ENCODE data around the gene GPX5.
"Not testable (repeated sequence)": the region's sequence is repeated elsewhere in the genome, so short reads cannot be mapped to it uniquely, and the experiment has no call there.

Gene GPX5, protein sequence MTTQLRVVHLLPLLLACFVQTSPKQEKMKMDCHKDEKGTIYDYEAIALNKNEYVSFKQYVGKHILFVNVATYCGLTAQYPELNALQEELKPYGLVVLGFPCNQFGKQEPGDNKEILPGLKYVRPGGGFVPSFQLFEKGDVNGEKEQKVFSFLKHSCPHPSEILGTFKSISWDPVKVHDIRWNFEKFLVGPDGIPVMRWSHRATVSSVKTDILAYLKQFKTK

DNA sequence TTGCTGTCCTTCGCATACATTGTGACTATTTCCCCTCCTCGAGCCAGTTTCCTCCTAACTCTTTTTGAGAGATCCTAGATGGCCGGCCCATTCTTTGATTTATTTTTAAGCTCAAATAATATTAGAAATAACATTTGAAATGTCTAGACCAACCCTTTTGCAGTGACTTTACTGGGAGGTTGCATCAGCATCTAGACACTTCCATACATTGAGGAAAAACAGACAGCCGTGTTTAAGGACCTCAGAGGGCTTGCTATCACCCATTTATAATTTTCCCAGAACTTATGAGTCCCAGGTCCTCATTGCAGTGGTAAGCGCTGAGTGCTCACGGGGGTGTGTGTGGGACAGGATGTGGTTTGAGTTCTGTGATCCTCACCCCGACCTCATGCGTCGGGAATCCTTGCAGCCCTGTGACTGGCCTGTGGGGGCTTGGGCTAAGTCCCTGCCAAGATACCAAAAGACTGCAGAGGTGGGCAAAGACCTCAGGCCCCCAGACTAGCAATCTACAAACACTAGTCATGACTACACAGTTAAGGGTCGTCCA lies at the start of gene GPX5:
Gene GPX5 (plus strand): TSS at position 386 of the 544 bp plus-strand sequence. CDS start 133 bp downstream, at position 519.
- no peak for DNase-seq

DNA sequence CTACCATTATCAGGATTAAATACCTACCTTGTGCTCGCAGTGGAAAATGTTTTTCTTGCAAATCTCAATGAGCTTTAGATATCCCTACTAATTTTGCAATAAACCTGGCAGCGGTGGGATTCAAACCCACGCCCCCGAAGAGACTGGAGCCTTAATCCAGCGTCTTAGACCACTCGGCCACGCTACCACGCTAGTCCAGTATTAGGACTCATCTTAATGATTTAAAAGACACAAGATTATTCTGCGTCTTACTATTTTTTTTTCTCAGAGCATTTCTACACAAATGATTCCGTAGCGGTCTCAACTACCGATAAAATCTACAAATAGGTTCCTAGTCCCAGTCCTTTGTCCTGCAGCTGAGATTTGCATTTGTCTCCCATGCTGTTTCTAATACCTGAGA lies 47.2 kb upstream of the GPX5 start:
- no peak for DNase-seq

DNA sequence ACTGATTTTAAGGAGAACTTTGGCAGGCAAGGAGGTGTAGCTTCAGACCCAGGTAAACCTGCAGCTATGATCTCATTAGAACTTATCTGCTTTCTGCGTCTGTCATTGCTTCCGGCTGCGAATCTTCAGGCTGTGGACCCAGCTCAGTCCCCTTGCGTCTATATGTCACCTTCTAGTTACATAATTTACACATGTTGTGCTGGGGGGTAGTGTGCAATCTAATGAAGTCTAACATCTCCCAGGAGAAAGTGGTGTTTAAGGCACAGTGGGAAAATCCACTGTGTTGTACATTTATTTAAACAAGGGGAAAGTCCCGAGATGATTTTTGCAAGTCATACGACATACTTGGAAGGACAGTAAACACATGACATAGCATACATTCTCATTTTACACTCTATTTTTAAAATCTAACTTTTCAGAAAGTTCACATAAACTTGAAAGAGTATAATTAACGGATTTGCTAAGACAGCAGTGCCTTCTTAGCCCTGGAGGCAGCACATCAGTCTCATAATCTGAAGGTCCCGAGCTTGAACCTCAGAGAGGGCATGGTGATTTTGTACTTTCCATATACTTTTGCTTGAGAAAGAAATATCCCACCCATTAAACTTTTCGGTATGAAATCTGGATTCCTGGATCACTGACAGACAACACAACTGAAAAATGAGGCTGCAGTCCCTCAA lies 45.3 kb upstream of the GPX5 start:
- no peak for DNase-seq

DNA sequence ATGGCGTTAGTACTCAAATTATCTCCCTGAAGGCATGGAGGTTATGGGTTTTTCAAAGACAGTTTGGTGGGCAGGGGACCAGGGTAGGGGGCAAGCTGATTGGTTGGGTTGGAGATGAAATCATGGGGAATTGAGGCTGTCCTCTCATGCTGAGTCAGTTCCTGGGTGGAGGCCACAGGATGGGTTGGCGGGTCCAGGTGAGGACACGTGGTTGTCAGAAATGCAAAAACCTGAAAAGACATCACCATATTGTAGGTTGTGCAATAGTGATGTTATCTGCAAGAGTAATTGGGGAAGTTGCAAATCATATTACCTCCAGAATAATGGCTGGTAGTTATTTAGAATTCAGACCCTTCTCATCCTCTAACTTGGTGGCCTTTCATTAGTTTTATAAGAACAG lies 40.2 kb upstream of the GPX5 start:
- DNase-seq = no peak

DNA sequence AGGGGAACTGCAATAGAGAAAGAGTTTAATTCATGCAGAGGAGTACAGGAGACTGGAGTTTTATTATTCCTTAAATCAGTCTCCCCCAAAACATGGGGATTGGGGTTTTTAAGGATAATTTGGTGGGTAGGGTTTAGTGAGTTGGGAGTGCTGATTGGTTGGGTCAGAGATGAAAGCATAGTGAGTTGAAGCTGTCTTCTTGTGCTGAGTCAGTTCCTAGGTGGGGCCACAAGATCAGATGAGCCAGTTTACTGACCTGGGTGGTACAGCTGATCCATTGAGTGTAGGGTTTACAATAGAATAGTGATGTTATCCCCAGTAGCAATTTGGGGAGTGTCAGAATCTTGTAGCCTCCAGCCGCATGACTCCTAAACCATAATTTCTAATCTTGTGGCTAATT lies 39.1 kb upstream of the GPX5 start:
- DNase-seq = no peak

DNA sequence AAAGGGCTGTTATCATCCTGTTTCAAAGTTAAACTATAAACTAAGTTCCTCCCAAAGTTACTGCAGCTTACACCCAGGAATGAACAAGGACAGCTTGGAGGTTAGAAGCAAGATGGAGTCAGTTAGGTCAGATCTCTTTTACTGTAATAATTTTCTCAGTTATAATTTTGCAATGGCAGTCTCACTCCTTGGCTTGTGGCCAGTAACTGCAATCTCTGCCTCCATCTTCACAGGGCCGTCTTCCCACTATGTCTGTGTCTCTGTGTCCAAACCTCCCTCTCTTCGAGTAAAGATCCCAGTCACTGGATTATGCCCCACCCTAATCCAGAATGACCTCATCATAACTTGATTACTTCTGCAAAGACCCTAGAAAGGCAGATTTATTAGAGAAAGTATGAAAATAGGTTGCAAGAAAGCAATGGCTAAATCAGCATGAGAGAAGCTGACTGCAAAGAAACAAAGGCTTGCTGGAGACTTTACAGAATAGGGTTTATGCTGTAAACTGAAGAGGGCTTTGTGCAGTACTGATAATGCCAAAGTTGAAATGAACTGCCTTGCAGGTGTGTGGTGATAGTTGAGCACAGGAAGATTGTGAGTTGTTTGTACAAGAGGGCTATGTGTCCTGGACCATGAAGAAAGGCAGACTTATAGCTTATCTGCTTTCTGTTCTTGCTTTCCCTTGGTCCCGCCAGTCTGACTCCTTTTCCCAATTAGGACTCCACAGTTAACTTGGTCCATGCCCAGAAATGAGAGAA lies 38.5 kb upstream of the GPX5 start:
- DNase-seq = no peak

DNA sequence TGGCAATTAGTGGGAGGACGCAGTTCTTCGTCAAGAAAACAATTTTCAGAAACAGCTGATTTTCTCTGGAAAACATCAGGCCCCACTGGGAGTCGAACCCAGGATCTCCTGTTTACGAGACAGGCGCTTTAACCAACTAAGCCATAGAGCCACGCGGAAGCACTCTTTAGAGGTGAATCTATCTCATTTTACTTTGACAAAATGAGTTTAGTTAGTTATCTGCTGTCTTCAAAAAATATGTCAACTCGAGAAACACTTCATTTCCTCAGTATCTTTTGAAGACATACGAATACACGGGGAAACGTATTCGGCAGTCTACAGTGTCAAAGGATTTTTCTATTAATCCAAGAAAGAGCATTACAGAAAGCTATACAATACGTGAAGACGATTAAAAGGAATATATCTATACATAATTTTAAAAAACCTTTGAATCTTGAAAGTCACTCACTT lies 36.7 kb upstream of the GPX5 start:
- DNase-seq = peak in 11 of 51 donors; percentile 0 to 26 (median 9)

DNA sequence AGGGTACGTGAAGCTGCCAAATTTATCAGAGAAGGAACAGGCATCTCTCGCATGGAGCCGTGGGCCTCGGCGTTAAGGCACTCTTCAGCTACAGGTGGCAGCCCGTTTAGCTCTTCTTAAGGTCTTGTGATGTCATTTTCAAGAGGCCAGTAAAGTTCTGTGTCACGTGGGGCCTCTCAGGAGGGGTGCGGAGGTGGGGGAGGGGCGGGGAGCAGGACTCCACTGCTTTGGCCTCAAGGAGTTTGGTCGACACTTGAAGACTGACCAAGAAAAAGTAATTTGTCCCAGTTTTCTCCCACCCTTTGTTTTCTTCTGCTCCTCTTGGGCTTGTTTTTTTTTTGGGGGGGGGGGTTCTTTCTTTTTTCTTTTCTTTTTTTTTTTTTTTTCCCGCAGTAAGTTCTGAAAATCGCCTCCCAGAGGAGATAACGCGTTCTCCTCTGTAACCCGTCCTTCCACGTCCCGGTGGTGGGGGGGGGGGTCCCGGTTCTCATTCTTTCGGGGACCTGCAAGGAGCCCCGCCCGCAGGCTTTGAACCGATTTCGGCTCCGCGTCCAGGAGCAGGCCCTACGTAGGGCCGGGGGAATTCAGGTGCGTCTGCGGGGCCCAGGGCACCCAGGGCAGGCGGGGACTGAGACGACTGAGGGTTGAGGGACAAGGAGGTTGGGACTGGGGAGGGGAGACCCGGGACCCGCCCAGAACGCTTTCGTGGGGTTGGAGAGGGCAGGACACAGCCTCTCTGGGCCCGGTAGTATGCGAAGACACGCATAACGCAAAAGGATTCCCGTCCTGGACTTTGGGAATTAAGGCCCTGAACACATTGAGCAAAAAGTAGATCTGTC lies 36.1 kb upstream of the GPX5 start:
- peak in 23 of 51 donors; percentile 1 to 30 (median 9) for DNase-seq

DNA sequence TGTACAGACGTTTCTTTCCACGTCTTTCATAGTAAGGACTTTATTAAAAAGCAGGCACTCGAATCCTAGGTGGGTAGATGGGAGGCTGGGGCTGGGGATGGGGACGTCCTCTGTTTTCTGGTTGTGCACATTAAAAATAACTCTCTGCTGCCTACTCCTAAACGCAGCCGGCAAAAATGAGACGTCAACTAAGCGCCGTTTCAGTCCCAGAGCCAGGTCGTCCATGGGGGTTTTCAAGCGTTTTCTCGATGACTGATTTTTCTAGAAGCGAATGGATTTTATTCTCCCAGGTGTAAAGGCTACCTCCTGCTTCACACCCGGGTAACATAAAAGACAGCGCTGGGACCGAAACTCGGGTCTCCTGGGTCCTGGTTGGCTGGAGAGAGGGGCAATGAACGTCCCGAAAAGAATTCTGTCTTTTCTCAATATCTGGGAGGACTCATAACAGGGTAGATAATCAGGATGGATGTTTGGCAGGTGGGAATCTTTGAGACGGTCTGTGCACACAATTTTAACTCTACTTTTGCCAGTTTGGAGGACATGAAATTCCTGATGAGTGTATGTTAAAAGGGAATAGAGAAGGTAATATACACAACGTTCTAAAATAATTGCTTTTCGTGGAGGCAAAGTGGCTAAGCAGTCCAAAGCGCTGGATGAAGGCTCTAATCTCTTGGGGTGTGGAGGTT lies 35.3 kb upstream of the GPX5 start:
- DNase-seq = no peak

DNA sequence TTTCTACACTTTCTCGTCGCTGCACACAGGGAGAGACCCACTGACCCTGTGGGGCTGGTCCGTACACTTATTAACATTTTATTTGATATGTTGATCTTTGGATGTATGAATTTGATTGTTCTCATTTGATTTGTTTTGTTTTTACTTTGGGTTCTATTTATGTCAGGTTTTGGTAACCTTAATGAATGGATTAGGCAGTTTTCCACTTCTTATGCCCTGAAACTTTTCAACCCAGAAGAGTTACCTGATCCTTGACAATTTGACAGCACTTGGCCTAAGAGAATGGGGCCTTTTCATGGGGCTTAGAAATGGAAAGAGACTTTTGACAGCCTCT lies 33.7 kb upstream of the GPX5 start:
- DNase-seq = no peak

DNA sequence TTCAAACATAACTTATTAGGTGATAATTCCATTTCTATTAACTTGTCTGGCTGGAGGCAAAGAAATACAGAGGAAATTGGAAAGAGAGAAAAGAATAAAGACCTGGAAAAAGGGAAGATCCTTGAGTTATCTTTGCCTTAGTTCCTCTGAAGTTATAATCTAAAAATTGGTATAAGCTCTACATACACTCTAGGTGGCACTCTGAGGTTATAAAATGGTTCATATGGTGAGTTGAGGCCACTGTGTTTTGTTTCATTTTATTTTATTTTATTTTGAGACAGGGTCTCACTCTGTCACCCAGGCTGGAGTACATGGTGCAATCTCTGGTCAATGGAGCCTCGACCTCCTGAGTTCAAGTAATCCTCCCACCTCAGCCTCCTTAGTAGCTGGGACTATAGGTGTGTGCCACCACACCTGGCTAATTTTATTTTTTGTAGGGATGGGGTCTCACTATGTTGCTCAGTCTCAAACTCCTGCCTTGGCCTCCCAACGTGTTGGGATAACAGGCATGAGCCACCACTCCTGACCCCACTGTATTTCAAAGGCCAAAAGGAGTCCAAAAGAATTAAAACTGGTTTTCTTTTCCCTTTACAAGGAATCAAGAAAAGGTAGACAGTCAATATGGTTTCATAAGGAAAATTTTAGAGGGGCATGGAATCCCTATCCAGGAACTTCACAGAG lies 29.4 kb upstream of the GPX5 start:
- no peak for DNase-seq

DNA sequence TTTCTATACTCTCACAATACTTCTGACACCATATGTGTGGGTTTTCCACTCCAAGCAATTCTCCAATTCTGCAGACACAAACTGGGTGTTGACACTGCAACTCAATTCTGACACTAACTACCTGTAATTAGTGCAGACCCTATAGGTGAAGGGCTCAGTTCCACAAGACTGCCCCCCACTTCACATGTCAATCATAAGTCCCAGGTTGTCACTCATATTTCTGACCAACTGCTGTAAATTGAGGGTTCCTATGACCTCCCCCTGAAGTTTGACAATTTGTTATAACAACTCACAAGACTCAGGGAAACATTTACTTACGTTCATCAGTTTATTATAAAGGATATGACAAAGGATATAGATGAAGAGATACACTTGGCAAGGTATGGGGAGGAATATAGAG lies 28.4 kb upstream of the GPX5 start:
- no peak for DNase-seq

DNA sequence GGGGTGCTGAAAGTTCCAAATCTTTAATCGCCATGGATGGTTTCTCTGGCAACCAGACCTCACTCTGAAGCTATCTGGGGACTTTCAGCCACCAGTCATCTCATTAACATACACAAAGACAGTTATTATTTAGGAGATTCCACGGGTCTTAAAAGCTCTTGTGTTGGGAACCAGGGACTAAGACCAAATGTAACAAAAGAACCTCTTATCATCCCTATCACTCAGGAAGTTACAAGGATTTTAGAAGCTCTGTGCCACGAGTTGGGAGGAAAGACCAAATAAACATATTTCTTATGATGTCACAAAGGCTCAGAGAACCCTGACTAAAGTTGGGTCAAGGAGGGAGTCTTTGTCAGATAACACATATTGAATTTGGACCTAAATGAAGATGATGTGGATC lies 27.8 kb upstream of the GPX5 start:
- DNase-seq = no peak

DNA sequence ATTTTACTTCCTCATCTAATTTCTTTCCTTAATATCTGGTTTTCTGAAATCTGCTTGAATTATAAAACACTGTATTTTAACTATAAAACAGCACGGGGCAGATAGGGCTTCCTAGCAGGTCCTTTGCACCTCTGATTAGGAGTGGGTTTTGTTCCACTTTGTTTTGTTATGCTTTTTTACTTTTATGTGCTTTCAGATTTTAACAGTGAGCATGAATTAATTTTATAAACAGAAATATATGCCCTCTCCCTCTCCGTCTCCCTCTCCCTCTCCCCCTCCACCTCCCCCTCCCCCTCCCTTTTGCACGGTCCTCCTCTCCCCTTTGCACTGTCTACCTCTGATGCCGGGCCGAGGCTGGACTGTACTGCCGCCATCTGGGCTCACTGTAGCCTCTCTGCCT lies 24.4 kb upstream of the GPX5 start:
- DNase-seq = no peak

DNA sequence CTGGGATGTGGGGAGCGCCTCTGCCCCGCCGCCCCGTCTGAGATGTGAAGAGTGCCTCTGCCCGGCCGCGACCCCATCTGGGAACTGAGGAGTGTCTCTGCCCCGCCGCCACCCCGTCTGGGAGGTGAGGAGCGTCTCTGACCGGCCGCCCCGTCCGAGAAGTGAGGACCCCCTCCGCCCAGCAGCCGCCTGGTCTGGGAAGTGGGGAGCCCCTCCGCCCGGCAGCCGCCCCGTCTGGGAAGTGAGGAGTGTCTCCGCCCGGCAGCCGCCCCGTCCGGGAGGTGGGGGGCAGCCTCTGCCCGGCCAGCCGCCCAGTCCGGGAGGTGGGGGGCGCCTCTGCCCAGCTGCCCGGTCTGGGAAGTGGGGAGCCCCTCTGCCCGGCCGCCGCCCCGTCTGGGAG lies 23.5 kb upstream of the GPX5 start:
- DNase-seq = not testable (repeated sequence)

DNA sequence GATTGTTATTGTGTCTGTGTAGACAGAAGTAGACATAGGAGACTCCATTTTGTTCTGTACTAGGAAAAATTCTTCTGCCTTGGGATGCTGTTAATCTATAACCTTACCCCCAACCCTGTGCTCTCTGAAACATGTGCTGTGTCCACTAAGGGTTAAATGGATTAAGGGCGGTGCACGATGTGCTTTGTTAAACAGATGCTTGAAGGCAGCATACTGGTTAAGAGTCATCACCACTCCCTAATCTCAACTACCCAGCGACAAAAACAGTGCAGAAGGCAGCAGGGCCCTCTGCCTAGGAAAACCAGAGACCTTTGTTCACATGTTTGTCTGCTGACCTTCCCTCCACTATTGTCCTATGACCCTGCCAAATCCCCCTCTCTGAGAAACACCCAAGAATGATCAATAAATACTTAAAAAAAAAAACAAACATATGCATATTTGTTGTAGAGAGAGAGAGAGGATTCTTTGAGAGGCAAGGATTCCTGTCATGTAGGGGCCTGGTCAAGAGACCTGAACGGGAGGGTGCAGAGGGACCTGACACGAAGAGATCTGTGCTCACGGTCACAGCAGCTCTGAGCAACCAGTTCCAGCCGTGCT lies 22.9 kb upstream of the GPX5 start:
- not testable (repeated sequence) for DNase-seq

DNA sequence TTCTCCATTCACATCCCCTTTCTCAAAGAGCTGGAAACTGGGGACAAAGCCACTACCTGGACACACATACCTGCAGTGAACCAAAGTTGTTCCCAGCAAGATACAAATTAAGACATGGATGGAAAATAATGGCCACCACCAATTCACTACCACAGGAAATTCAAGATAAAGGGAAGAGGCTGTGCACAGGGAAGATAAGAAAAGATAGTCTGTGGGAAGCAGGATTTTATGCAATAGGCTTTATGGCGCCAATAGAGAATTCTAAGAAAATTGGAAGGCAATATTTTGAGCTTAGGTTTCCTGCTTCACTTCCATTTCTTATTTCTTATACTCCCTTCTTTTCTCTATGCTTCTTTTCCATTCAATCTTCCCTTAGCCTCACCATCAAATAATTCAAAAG lies 19.9 kb upstream of the GPX5 start:
- DNase-seq = no peak

DNA sequence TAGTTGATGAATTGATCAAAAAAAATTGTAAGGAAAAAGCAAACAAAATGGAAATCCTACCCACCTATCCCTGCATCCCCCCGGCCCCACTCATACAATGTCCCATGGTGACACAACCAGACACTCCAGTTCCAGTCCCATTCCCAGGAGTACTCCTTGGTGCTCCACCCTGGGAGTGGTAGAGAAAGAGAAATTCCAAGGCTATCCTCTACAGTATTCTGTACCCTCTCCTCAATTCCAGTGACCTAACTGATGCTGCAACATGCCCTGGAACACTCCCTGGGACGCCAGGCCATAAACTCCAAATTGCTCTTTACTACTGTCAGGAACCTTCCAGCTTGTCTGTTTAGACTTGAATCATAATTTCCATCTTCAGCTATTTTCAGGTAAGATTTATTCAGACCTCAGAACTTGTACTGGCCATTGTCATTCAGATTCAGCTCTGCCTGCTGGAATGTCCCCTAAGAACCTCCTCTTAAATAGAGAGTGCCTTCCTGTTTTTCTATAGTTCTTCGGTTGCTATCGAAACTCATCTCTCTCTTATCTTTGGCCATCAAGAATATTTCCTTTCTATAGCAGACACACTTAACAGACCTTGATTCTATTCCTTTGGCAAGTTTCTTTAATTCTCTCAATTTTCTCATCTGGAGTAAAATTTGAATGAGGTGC lies 18.7 kb upstream of the GPX5 start:
- DNase-seq = no peak

DNA sequence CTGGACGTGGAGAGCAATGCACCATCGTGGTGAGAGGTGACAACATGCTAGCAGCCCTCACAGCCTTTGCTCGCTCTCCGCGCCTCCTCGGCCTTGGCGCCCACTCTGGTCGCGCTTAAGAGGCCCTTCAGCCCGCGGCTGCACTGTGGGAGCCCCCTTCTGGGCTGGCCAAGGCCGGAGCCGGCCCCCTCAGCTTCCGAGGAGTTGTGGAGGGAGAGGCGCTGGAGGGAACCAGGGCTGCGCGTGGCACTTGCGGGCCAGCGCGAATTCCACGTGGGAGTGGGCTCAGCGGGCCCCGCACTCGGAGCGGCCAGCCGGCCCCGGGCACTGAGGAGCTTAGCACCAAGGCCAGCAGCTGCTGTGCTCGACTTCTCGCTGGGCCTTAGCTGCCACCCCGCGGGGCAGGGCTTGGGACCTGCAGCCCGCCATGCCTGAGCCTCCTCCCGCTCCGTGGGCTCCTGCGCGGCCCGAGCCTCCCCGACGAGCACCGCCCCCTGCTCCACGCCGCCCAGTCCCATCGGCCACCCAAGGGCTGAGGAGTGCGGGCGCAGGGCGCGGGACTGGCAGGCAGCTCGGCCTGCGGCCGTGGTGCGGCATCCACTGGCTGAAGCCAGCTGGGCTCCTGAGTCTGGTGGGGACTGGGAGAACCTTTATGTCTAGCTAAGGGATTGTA lies 13.9 kb upstream of the GPX5 start:
- DNase-seq = no peak

Measured in hypothalamus (tissue), 51 donors.